HG02642 (cell line): ENCODE data around the gene THAP9.
"Not testable (repeated sequence)": the region's sequence is repeated elsewhere in the genome, so short reads cannot be mapped to it uniquely, and the experiment has no call there.

Source experiments
- ATAC-seq: cut with Tn5 transposase; IDR thresholded peaks from one replicate; pipeline ENCODE4 v1.9.1; 2021; ENCODE audit warnings: mild to moderate bottlenecking; ENCODE audit not compliant: unreplicated experiment, poor library complexity

Gene THAP9

DNA sequence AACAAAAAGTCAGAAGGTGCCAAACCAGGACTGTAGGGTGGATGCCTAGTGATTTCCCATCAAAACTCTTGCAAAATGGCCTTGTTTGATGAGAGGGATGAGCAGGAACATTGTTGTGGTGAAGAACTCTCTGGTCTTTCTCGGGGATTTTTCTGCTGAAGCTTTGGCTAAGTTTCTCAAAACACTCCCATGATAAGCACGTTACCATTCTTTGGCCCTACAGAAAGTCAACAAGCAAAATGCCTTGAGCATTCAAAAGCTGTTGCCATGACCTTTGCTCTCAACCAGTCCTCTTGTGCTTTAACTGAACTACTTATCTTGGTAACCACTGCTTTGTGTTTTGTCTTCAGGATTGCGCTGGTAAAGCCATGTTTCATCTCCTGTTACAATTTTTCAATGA is 6.6 kb upstream of the THAP9 start:
- ATAC-seq, result no peak

DNA sequence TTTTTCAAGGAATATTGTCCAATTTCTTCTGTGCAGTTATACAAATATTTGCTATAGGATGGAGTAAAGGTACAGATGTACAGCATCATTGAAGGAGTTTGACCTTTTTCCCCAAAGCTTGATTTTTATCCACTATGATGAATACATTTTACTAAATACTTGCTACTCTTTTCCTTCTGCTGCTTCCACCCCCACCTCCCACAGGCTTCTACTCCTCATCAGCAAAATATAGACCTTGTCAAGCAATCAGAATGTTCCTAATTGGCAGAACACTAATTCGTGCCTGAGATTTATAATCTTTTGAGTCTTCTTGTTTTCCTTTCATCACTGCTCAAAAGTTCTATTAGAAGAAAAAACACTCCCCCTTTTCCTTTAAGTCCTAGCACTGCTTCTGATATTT is 3.8 kb upstream of the THAP9 start:
- no peak for ATAC-seq

DNA sequence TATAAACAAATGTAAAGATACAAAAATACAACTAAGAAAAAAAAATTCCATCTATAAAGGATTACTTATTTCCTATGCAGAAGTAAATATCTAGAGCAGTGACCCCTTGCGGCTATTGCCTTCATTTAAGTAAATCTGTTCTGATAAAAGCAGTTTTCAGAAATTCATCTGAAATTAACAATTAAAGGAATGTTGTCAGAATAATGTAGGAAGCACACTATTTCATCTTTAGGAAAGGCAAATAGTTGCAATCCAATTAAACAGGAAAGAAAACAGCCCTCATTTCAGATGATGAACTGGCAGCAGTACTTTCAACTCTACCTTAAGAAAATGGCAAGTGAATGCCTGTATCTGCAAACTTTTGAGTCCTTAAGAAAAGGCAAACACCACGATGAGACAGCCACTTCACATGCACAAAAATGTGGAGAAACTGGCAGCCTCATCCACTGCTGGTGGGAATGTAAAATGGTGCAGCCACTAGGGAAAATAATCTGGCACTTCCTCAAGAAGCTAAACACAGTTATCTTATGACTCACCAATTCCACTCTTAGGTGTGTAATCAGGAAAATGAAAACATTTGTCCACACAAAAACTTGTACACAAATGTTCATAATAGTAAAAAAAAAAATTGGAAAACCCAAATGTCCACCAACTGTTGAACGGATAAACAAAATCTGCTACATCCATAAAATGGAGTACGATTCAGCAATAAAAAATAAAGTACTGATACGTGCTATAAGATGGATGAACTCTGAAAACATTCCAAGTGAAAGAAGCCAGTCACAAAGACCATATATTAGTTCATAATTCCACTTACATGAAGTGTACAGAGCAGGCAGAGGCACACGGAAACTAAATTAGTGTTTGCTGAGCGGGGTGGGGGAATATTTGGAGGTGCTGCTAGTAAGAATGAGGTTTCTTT is 2.0 kb upstream of the THAP9 start:
- no peak for ATAC-seq

- no peak for ATAC-seq
Observed at GRCh38 chr4:82899374-82900065, 1.0 kb upstream of the THAP9 start.

DNA sequence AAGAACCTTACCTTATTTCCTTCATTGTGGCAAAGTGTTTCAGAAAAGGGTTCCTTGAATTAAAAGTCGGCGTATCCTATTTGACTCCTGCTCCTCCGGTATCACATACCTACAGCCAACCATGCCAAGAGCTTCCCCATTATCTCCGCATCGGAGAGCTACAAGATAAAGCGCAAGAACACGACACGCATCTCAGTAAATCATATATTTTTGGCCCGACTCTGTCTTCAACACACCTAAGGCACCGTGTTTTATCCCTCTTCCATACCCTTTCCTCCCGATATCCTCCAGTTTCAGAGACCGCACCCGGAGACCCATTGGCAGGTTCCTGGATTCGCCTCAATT is 497 bp upstream of the THAP9 start:
- peak; percentile 3 for ATAC-seq

DNA sequence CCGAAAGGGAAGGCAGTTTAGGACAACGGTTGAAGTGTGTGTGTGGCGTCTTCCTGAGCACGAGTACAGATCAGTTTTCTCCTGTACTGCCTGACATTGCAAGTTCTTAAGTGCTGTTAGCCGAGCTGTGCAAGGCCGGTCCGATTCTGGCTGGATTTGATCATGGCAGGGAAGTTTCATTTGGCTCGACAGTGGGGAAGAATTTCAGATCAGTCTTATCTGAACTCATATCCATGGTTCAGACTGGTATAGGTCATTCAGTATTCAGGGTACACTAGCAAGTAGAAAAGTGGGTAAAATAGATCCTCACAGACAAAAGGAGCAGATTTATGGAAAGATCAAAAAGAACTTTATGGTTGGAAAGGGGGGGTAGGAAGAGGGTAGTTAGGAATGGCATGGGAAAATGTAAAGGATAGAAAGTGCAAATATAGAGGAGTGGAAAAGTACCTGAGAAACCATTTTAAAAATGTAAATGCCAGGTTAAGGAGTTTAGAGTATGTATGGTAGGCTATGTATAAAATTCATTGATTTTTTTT is 716 bp downstream of the THAP9 start:
- no peak for ATAC-seq

- ATAC-seq, result no peak
Observed at GRCh38 chr4:82903737-82904136, 3.2 kb downstream of the THAP9 start.

DNA sequence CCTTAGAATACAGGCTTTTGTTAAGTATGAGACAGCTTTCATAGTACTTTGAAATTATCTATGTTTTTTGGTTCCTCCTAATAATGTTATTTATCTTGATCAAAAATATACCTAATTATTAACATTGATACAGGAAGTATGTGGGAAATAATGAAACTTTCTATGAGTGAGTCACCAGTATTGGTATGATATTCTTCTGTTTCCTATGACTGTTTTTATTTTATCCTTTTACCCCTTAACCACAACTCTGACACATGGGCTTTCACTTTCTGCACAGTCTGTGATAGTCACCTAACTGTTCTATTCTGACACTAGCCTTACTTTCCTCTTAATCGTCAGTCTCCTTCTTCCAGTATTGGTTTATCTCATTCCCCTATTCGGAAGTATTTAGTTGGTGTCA is 4.7 kb downstream of the THAP9 start:
- ATAC-seq, result peak; percentile 40

DNA sequence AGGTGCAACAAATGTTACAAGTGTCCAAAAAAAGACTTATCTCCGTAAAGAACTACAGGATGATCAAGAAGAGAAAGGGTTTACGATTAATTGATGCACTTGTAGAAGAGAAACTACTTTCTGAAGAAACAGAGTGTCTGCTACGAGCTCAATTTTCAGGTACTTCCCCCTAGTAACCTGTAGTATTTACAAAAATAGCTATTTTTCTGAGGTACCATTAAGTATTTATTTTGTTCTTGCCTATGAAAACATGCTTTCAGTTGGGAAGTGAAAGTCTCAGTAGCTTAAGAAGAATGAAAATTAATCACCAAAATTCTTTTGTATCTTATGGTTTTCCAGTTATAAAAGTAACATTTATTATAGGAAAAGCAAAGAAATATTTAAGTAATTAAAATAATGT is 5.9 kb downstream of the THAP9 start:
- ATAC-seq, result no peak

DNA sequence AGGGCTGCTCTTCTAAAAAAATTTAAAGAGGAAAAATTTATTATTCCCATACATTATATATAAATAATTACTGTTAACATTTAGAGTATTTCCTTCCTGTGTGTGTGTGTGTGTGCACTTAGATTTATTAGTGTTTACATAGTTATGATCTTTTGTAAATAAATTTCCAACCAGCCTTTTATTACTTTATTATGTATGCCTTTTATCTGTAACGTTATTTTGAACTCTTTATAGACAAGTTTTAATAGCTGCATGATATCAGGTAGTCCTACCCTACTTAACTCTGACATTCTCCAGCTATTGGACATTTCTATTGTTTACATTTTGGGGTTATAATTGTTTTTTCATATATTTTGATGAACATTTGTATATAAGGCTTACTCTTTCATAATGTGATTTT is 8.8 kb downstream of the THAP9 start:
- ATAC-seq, result no peak

DNA sequence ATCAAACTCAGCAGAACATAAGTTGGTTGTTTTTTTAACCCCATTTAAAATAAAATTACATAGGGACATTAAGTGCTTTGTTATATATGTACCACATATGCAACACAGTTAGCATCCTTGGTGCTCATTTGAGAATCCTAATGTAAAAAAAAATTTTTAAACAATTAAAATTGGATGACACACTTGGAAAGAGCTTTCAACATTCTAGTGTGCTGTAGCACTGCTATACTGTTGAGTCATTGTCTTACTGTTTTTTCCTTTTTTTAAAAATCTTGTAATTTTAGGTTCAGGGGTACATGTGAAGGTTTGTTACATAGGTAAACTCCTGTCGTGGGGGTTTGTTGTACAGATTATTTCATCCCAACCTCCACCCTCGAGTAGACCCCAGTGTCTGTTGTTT is 12.8 kb downstream of the THAP9 start:
- ATAC-seq, result no peak

- not testable (repeated sequence) for ATAC-seq
Observed at GRCh38 chr4:82913968-82914367, 13.4 kb downstream of the THAP9 start.

- ATAC-seq, result no peak
Observed at GRCh38 chr4:82918091-82918490, 17.6 kb downstream of the THAP9 start.

GRCh38 chr4:82919386-82919785 is 18.9 kb downstream of the THAP9 start:
- no peak for ATAC-seq

GRCh38 chr4:82921795-82922194 is 21.3 kb downstream of the THAP9 start:
- no peak for ATAC-seq

DNA sequence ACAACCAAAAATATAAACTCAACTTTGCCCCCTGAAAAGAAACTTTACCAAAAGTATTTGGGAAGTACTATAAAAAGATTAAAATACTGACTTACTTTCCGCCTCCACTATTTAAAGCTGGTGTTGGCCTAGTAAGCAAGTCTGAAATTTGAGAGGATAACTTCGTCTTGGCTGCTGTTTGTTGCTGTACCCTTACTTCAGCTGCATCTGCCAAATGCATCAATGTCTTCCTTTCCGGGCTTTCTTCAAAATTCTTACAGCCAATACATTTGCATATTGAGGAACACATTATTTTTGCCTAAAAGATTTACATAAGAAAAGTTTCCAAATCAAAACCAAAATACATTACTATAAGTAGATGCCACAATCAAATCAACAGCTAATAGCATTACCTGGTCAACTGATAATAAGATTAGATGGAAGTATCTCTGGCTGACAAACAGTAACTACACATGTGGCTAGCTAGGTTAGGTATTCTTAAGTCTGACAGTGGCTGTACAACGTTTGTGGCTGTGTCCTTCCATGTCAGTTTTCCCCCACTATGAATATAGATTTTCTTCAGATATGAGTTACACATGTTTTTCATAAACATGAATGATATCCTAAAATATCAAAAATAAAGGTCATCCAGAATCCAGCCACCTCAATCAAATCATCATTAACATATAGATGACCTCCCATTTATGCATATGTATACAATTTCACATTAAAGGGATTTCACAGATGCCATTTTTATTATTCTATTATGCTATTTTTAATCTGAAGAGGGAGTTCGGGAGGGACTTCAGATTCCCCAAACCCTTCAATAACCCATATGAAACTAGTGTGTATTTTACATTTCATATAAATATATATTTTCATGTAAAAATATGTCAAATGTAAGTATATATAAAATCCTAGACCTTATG is 30.6 kb downstream of the THAP9 start:
- ATAC-seq, result no peak

GRCh38 chr4:82934441-82934840 is 33.9 kb downstream of the THAP9 start:
- no peak for ATAC-seq

GRCh38 chr4:82939414-82939813 is 38.9 kb downstream of the THAP9 start:
- no peak for ATAC-seq

DNA sequence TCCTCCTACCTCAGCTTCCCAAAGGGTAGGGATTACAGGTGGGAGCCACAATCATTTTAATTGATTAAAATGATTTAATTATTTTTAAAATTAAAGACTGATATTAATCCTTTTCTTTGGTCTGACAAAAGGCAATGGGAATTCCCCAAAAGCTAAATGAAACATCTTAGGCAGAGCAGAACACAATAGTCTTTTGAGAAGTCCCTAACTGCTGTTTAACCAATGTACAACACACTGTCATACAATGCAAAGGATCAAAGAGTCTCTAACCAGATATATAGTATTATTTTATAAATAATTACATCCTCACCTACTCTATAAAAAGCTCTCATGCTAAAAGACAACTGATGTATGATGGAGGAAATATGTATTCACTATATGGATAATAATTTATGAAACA is 47.0 kb downstream of the THAP9 start:
- ATAC-seq, result no peak

- ATAC-seq, result no peak
Observed at GRCh38 chr4:82948647-82949204, 48.2 kb downstream of the THAP9 start.
